BJ (cell line): ENCODE data around the gene UPK2. TPM values are rescaled to one million over a fixed set of nuclear protein-coding genes. Genes with fewer than 3 reads are reported as not detected.

Experiments used
- CTCF ChIA-PET: fragments of 350-600 bp; formaldehyde crosslinking; extraction: SDS; loops from one replicate; lab custom pipeline; 2021; ENCODE audit warnings: antibody characterized with exemption, inconsistent platforms; lab: Yijun Ruan, JAX
- POLR2A ChIA-PET: fragments of 300-600 bp; sonication (Branson Sonifier 250); formaldehyde crosslinking; extraction: SDS; loops from one replicate; lab custom pipeline; 2021; ENCODE audit warnings: antibody characterized with exemption; lab: Charles Lee
- DNase-seq: peaks from one replicate; pipeline ENCODE4 v3.0.0-alpha.2; 2011; ENCODE audit warnings: low read depth
- H3K27me3 ChIP-seq: 2 replicates; pipeline ENCODE4 v1.6.0; 2011; ENCODE audit warnings: low read length; ENCODE audit not compliant: control insufficient read depth, insufficient read depth
- H3K36me3 ChIP-seq: 2 replicates; pipeline ENCODE4 v1.5.1; 2011; ENCODE audit warnings: low read length; ENCODE audit not compliant: control insufficient read depth, insufficient read depth
- H3K4me3 ChIP-seq: 2 replicates; pipeline ENCODE4 v1.5.1; 2011; ENCODE audit warnings: low read depth, mild to moderate bottlenecking, control low read depth, low read length
- polyA plus RNA-seq: library from polyadenylated mRNA; depleted of rRNA; stranded (reverse); fragments of >200 nt; gene quantifications from 2 replicates; pipeline ENCODE4 v1.2.3, GENCODE V29; 2011
- TF ChIP-seq, protein P1 (sequence below): IDR thresholded peaks from 2 replicates; pipeline ENCODE4 v1.5.1; 2011; ENCODE audit warnings: low read depth, mild to moderate bottlenecking, control low read depth, inconsistent platforms, low read length, moderate library complexity; ENCODE audit not compliant: insufficient read depth

The UPK2 gene
- polyA plus RNA-seq, 1 experiment: 0.20 TPM

DNA sequence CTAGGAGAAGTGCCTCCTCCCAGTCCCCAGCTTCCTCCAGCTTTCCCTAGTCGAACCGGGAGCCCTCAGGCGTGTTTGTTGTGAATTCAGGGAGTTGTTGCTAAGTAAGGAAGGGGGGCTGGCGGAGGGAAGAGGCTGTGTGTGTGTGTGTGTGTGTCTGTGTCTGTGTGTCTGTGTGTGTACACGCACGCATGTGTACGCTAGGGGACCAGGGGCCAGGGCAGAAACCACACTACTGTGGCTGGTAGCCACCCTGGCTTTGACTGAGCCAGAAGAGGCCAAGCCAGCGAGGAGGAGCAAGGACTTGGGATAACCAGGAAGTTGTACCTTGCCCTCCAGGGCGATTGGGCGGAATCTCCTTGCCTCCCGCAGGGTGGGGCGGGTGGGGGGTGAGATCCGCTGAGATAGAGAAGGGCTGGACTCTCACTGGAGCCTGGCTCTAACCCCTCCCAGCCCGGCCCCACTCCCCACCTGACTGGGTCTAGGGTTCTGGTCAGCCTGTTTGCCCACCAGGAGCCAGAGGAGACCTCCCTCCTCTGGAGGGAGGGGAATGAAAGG, 37.9 kb upstream of the UPK2 start:
- Histone ChIP-seq H3K27me3 (no peaks in the 10 kb centered on the region), H3K4me3 (peak overlapping the region; percentile 38), H3K36me3 (peaks cover 3% of the 10 kb centered on the region; the same call in 1 of the 2 replicates)
- ChIA-PET POLR2A (interaction anchor here (0.6 to 0.7 kb wide), 2 partner anchors 9 to 370 kb away, joined by 5 to 17 read pairs; no protein-coding TSS in a partner anchor), CTCF (interaction anchor here (0.6 kb wide), 1 partner anchor 323 kb away, joined by 3 read pairs; no protein-coding TSS in a partner anchor)
- peak; percentile 87 for DNase-seq
- TF ChIP-seq, protein P1, sequence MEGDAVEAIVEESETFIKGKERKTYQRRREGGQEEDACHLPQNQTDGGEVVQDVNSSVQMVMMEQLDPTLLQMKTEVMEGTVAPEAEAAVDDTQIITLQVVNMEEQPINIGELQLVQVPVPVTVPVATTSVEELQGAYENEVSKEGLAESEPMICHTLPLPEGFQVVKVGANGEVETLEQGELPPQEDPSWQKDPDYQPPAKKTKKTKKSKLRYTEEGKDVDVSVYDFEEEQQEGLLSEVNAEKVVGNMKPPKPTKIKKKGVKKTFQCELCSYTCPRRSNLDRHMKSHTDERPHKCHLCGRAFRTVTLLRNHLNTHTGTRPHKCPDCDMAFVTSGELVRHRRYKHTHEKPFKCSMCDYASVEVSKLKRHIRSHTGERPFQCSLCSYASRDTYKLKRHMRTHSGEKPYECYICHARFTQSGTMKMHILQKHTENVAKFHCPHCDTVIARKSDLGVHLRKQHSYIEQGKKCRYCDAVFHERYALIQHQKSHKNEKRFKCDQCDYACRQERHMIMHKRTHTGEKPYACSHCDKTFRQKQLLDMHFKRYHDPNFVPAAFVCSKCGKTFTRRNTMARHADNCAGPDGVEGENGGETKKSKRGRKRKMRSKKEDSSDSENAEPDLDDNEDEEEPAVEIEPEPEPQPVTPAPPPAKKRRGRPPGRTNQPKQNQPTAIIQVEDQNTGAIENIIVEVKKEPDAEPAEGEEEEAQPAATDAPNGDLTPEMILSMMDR: no peak

DNA sequence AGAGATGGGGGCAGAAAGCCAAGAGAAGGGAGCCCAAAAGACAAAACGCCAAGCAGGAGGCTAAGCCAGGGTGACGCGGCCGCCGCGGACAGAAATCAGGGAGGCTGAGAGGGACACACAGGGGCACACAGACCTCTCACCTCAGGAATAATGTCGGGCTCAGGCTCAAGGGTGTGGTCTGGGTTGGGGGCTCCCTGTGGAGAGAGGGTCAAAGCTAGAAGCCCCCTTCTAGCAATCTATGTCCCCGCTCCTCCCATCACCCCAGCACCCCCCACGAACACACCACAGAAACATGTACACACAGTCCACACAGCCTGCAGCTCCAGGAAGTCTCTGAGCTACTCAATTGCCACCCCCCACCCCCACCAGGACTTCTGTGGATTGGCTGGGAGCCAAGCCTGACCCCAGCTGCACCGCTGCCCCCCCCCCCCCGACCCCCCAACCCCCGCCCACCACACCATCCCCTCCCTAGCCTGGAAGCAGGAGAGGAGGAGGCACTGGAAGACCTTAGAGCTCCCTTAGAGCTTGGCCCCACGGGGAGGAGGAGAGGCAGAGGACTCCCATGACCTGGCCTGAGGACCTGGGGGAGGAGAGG, 37.3 kb upstream of the UPK2 start:
- H3K36me3 ChIP-seq: peaks cover 3% of the 10 kb centered on the region; the same call in 1 of the 2 replicates
- ChIA-PET CTCF (no interaction called here), POLR2A (interaction anchor here (0.6 kb wide), 1 partner anchor 371 kb away, joined by 17 read pairs; no protein-coding TSS in a partner anchor)
- TF ChIP-seq, protein P1: no peak
- peak overlapping the region; percentile 35 for H3K4me3 ChIP-seq
- no peak for DNase-seq
- no peaks in the 10 kb centered on the region for H3K27me3 ChIP-seq

DNA sequence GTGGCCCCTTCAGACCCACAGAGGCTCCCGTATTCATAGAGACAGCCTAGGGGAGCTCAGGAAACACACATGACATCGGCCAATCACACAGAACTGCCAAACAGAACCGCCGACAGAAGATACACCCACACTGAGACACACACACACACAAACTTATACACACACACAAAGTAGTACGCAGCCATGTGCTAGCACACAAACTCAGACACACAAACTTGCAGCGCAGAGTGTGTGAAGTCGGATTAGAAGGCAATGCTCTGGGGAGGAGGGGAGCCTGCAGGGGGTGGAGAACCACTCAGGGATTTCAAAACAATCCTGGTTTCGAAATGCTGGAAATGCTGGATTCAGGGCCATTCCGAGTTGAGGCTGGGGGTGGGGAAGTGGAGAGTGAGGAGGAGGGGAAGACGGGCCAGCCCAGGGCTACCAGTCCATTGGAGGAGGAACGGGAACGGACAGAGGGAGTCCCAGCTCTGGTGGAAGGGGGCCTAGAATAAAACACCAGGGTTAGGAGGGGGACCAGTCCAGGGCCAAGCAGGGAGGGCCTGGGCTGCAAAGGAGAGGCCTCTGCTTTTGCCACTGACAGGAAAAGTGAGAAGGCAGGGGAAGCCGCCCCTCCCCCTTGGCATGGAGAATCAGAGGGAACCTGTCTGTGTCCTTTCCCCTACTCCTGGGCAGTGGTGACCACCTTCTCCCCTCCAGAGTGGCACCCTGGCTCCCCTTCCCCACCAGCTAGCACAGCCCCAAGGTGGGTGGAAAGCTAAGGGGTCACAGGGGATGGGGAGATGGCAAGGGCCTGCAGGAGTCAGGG, 34.8 kb upstream of the UPK2 start:
- TF ChIP-seq, protein P1: no peak
- Histone ChIP-seq H3K27me3 (no peaks in the 10 kb centered on the region), H3K4me3 (peak overlapping the region; percentile 99), H3K36me3 (0 out of 2 replicates have a peak, but pooled peaks cover 2% of the 10 kb centered on the region)
- ChIA-PET CTCF (interaction anchor here (2.1 to 2.3 kb wide), 3 partner anchors 10 to 231 kb away, joined by 7 to 12 read pairs (median 7); partner anchors contain the start of gene DDX6), POLR2A (interaction anchor here (0.6 to 1.0 kb wide), 2 partner anchors 132 to 136 kb away, joined by 3 to 5 read pairs; no protein-coding TSS in a partner anchor)
- no peak for DNase-seq

DNA sequence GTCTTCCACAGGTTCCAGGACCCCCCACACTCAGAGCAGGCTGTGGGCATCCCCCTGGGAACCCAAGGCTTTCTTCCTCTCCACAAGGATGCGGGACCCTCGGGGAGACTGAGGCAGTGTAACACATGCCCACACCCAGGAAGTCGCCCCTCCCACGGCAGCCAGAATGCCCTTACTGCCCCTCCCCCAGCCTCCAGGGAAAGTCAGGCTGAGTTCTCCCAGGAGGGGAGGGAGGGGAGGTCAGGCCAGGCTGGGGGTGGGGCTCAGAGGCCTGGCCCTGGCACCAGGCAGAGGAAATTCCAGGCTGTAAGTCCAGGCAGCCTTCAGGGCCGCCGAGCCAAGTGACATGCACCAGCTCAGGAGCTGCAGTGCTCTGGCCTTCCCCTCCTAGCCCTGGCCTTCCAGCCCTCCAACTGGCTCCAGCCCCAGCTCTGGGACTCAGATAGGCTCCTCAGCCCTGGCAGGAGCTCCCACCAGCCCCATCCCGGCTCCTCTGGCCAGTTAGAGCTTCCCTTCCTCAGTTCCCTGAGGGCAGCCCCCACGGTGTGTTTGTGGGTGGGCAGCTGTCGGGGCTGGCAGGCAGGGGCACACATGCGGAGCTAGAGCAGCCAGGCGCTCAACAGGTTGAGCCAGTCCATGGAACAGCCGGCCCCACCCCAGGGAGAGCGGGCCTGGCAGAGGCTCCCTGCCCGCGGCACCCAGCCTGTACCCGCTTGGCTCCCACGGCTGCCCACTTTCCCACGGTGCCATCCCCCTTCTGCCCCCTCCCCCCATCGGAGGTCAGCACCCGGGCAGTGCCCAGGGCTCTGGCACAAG, 34.0 kb upstream of the UPK2 start:
- 0 out of 2 replicates have a peak, but pooled peaks cover 2% of the 10 kb centered on the region for H3K36me3 ChIP-seq
- TF ChIP-seq, protein P1: no peak
- CTCF ChIA-PET: interaction anchor here (2.1 to 2.3 kb wide), 3 partner anchors 9 to 232 kb away, joined by 7 to 12 read pairs (median 7); partner anchors contain the start of gene DDX6
- POLR2A ChIA-PET: interaction anchor here (0.5 to 1.0 kb wide), 4 partner anchors 30 to 487 kb away, joined by 3 to 11 read pairs (median 4); no protein-coding TSS in a partner anchor
- no peak for DNase-seq
- H3K4me3 ChIP-seq: peak overlapping the region; percentile 99
- no peaks in the 10 kb centered on the region for H3K27me3 ChIP-seq
